IMR-90 (cell line): ENCODE data around the gene ARF6.

Experiments
- CEBPB ChIP-seq: IDR thresholded peaks from 2 replicates; pipeline ENCODE4 v1.6.1; 2012; ENCODE audit warnings: low read depth, low read length, improper control_type of control experiment
- MAFK ChIP-seq: IDR thresholded peaks from 2 replicates; pipeline ENCODE4 v1.6.1; 2012; ENCODE audit warnings: low read depth, low read length, improper control_type of control experiment
- MAZ ChIP-seq: IDR thresholded peaks from 2 replicates; pipeline ENCODE4 v1.6.1; 2012; ENCODE audit warnings: low read depth, mild to moderate bottlenecking, low read length, improper control_type of control experiment, moderate library complexity, borderline replicate concordance
- MXI1 ChIP-seq: IDR thresholded peaks from 2 replicates; pipeline ENCODE4 v1.6.1; 2012; ENCODE audit warnings: low read depth, mild to moderate bottlenecking, low read length, moderate library complexity, borderline replicate concordance
- NFE2L2 ChIP-seq: fragments of 150-350 bp; IDR thresholded peaks from 2 replicates; pipeline ENCODE4 v1.6.1; 2016; ENCODE audit warnings: low read depth, mild to moderate bottlenecking, low read length
- POLR2A ChIP-seq: IDR thresholded peaks from 2 replicates; pipeline ENCODE4 v1.6.1; 2012; ENCODE audit warnings: mild to moderate bottlenecking, low read depth, low read length
- RAD21 ChIP-seq: IDR thresholded peaks from 2 replicates; pipeline ENCODE4 v1.6.1; 2012; ENCODE audit warnings: low read length, improper control_type of control experiment
- RFX5 ChIP-seq: IDR thresholded peaks from 2 replicates; pipeline ENCODE4 v1.8.0; 2012; ENCODE audit warnings: low read depth, mild to moderate bottlenecking, low read length, moderate library complexity
- TF ChIP-seq, protein P1 (sequence below): conservative IDR thresholded peaks from 2 replicates; pipeline ENCODE4 v1.5.1; 2012; ENCODE audit warnings: mild to moderate bottlenecking, low read depth, low read length, improper control_type of control experiment

DNA sequence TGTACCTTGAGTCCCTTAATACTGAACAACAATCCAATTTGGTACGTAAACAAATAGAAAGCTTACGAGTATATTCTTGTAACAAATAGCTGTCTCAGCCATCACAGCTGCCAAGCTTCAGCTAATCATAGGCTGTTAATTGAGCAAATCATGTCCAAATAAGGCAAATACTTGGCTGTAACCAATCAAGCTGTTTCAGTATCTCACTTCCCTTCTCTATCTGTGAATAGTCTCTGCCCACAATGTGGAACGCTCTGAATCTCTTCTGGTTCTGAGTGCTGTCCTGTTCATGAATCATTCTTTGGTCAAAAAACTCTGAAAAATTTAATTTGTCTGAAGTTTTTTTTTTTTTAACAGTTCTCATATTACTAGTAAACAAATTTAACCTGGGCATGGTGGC lies 34.5 kb upstream of the ARF6 start:
- TF ChIP-seq RAD21, result no peak
- no peak for TF ChIP-seq MAFK
- TF ChIP-seq MAZ, result no peak
- TF ChIP-seq, protein P1, sequence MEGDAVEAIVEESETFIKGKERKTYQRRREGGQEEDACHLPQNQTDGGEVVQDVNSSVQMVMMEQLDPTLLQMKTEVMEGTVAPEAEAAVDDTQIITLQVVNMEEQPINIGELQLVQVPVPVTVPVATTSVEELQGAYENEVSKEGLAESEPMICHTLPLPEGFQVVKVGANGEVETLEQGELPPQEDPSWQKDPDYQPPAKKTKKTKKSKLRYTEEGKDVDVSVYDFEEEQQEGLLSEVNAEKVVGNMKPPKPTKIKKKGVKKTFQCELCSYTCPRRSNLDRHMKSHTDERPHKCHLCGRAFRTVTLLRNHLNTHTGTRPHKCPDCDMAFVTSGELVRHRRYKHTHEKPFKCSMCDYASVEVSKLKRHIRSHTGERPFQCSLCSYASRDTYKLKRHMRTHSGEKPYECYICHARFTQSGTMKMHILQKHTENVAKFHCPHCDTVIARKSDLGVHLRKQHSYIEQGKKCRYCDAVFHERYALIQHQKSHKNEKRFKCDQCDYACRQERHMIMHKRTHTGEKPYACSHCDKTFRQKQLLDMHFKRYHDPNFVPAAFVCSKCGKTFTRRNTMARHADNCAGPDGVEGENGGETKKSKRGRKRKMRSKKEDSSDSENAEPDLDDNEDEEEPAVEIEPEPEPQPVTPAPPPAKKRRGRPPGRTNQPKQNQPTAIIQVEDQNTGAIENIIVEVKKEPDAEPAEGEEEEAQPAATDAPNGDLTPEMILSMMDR, result no peak
- no peak for TF ChIP-seq CEBPB
- TF ChIP-seq POLR2A, result no peak
- no peak for TF ChIP-seq MXI1
- no peak for TF ChIP-seq RFX5
- no peak for TF ChIP-seq NFE2L2
